ENCODE data around the gene ATOH8. TPM values are rescaled to one million over a fixed set of nuclear protein-coding genes. Genes with fewer than 3 reads are reported as not detected.
"Not testable (repeated sequence)": the region's sequence is repeated elsewhere in the genome, so short reads cannot be mapped to it uniquely, and the experiment has no call there.

The ATOH8 gene
- total RNA-seq, 2 experiments from 2014 or later, result not detected

DNA sequence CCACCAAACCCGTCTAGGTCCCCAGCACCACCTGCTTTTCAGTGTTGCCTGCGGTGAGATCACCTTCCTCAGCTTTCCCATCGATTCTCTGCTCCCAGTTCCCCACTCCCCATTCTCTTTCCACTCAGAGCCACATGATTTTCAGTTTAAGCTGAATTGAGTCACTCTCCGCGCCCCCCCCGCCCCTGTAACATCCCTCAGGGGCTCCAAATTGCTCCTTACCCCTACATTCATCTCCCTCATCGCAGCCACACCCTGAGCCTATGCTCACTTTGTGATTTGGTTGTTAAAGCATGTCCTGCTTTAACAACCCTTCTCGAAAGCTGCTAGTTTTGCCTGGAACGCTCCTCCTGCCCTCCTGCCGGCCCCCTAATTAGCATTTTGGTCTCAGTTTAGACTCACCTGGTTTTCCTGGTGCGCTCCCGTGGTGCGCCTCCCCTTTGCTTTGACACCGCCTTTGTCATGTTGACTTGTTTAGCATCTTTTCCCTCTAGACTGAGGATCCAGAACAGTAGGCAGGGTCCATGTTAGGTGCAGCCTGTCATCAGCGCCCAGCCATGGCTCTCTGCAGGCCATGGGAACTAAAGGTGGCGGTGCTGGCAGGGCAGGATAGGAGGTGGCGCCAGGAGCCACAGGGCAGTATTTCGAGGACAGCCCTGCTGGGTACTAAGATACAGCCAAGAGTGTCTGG is 74.2 kb downstream of the ATOH8 start:
- CTCF ChIA-PET, result interaction anchor here (0.6 to 3.3 kb wide), 28 partner anchors 11 to 252 kb away, joined by 3 to 27 read pairs (median 4); partner anchors contain the start of gene ST3GAL5
- POLR2A ChIA-PET, result interaction anchor here (0.6 to 0.9 kb wide), 2 partner anchors 24 to 59 kb away, joined by 5 read pairs; no protein-coding TSS in a partner anchor

DNA sequence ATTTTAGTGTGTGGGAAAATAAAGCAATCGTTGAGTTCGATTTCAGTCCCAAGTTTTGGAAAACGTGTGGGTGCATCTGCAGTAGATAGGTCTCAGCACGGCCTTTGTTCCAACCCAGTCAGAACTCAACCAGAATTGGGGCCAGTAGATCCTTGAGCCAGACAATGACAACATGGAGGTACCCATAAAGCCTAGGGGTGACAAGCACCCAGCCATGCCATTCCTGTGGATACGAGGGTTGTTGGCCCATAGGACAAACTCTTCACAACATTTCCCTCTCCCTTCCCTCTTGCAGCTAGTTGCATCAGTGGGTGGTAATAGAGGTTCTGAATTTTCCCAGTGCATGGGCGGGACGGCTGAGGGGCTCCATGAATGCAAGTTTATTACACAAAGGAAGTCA is 74.9 kb downstream of the ATOH8 start:
- ChIA-PET POLR2A (no interaction called here), CTCF (interaction anchor here (1.1 to 3.3 kb wide), 3 partner anchors 58 to 207 kb away, joined by 3 to 27 read pairs (median 25); partner anchors contain the start of gene ST3GAL5)

DNA sequence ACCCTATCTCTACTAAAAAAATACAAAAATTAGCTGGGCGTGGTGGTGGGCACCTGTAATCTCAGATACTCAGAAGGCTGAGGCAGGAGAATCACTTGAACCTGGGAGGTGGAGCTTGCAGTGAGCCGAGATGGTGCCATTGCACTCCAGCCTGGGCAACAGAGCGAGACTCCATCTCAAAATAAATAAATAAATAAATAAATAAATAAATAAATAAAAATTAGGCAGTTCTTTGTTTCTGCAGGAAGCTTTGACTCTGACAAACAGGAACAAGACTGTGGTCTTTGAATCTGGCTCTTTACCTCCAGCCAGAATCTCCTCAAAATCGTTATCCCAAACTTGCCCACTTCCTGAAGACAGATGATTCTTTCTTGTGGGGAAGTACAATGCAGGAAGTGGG is 75.6 kb downstream of the ATOH8 start:
- CTCF ChIA-PET, result interaction anchor here (1.1 to 3.3 kb wide), 3 partner anchors 58 to 206 kb away, joined by 3 to 27 read pairs (median 25); partner anchors contain the start of gene ST3GAL5
- POLR2A ChIA-PET, result not testable (repeated sequence)

DNA sequence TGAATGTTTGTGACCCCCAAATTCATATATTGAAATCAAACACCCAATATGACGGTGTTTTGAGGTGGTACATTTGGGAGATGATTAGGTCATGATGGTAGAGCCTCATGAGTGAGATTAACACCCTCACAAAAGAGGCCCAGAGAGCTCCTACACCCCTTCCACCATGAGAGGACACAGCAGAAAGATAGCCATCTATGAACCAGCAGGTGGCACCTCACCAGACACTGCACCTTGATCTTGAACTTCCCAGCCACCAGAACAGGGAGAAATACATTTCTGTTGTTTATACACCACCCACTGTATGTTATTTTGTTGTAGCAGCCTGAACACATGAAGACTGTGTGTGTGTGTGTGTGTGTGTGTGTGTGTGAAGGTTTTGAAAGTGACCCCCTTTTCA is 76.9 kb downstream of the ATOH8 start:
- ChIA-PET POLR2A (no interaction called here), CTCF (interaction anchor here (0.9 to 2.0 kb wide), 4 partner anchors 56 to 250 kb away, joined by 3 to 10 read pairs (median 3); partner anchors contain the start of gene ST3GAL5)

DNA sequence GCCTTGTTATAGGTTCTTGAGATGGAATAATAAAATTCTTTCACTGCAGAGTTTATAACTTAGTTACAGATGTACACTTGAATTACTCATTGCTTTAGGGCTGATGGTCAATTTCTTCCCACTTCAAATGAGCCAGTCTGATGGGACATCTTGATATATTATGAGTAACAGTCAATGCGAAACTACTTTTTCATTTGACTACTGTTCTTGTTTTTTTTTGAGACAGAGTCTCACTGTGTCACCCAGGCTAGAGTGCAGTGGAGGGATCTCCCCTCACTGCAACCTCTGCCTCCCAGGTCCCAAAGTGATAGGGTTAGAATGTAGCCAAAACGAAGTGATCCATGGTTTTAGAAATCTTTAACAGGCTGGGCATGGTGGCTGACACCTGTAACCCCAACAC is 77.9 kb downstream of the ATOH8 start:
- ChIA-PET POLR2A (no interaction called here), CTCF (interaction anchor here (1.3 to 2.0 kb wide), 4 partner anchors 36 to 248 kb away, joined by 3 to 10 read pairs (median 4); partner anchors contain the start of gene ST3GAL5)

- ChIA-PET POLR2A (no interaction called here), CTCF (no interaction called here)
Measured at GRCh38 chr2:85834466-85834865, 80.7 kb downstream of the ATOH8 start.

Other genes starting within 250 kb of the ATOH8 start
- gene MAT2A, start 214.8 kb upstream of the ATOH8 start, total RNA-seq, result 100 to 1,000 TPM; 396 to 417 TPM
- 10 to 100 TPM; 23.2 to 24.1 TPM for gene GGCX, start 192.5 kb upstream of the ATOH8 start, total RNA-seq
- gene VAMP8, start 176.4 kb upstream of the ATOH8 start, total RNA-seq, result 10 to 100 TPM; 86.8 to 96.8 TPM
- gene VAMP5, start 169.6 kb upstream of the ATOH8 start, total RNA-seq, result 10 to 100 TPM; 24.4 to 25.7 TPM
- 100 to 1,000 TPM in 1 of 2 experiments, 10 to 100 TPM in 1; 98.9 to 104 TPM for gene RNF181, start 158.2 kb upstream of the ATOH8 start, total RNA-seq
- gene TMEM150A, start 151.3 kb upstream of the ATOH8 start, total RNA-seq, result 1 to 10 TPM; 3.9 to 4.4 TPM
- 10 to 100 TPM; 23.7 to 27.0 TPM for gene C2orf68, start 141.9 kb upstream of the ATOH8 start, total RNA-seq
- gene USP39, start 137.8 kb upstream of the ATOH8 start, total RNA-seq, result 100 to 1,000 TPM; 105 to 110 TPM
- gene SFTPB, start 85.8 kb upstream of the ATOH8 start, total RNA-seq, result not detected
- gene GNLY, start 59.6 kb upstream of the ATOH8 start, total RNA-seq, result 10 to 100 TPM; 18.6 to 22.1 TPM
- gene ST3GAL5, start 135.0 kb downstream of the ATOH8 start, total RNA-seq, result 10 to 100 TPM; 11.5 to 11.6 TPM